AG09319 (cell line): ENCODE measurements around the gene BPI.
"Not testable (repeated sequence)": the region's sequence is repeated elsewhere in the genome, so short reads cannot be mapped to it uniquely, and the experiment has no call there.

Experiments
- DNase-seq: peaks from one replicate; pipeline ENCODE4 v3.0.0-alpha.2; 2010; ENCODE audit warnings: low read depth; ENCODE audit errors: extremely low read depth
- CTCF ChIP-seq: IDR thresholded peaks from 2 replicates; pipeline ENCODE4 v1.5.1; 2011; ENCODE audit warnings: low read depth, mild to moderate bottlenecking, inconsistent platforms, low read length, moderate library complexity

BPI gene

DNA sequence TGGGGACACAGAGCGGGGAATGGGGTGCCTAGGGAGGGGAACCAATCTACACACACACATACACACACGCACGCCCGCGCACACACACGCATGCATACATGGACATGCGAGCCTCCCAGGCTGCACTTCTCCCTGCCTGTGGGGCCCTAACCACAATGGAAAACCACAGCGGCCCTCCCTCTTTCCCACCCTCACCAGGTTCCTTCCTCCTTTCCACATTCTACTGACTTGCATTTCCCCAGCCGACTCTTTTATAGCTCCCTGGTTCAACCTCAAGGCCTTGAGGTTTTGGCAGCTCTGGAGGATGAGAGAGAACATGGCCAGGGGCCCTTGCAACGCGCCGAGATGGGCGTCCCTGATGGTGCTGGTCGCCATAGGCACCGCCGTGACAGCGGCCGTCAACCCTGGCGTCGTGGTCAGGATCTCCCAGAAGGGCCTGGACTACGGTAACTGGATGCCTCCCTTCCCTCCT is at the start of gene BPI:
Gene BPI, plus strand, starts transcription at position 249 of the 472 bp plus-strand sequence. Its CDS starts 68 bp downstream, at position 317.
- DNase-seq, result no peak
- TF ChIP-seq CTCF, result no peak

- not testable (repeated sequence) for DNase-seq
These were observed 49.3 kb upstream of the BPI start for GRCh38 chr20:38254621-38255020.

DNA sequence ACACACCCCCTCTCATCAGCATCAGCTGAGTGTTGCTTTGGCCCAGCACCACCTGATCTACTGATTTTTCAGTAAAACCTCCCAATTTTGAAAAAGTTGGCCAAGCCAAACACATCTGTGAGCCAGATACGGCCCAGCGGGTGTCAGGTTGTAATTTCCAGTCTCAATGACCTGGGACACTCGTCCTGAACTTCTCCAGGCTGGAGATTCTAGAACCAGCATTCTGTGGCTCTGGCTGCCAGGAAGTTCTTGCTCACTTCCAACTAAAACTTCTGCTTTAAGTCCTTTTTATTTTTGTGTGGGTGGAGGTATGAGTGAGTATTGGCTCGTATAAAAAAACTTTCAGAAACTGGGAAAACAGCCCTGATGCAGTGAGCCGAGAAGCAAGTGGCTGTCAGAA is 48.6 kb upstream of the BPI start:
- no peak for TF ChIP-seq CTCF
- DNase-seq, result no peak

GRCh38 chr20:38256021-38256420 is 47.9 kb upstream of the BPI start:
- DNase-seq, result no peak

DNA sequence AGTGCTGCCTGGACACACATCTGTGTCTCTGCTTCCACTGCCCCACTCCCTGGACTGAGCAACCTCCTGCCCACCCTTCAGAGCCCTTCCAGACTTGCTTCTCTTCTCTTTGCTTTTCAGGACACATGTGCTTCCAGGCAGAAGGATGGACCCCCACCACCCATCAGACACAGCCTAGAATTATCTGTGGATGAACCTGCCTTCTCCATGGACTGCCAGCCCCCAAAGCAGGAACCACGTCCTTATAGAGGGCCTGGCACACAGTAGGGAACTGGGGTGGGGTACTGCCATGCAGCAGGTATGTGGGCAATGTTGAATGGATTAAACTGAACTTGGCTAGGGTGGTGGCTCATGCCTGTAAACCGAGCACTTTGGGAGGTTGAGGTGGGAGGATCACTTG is 47.0 kb upstream of the BPI start:
- DNase-seq, result no peak
- TF ChIP-seq CTCF, result no peak

More at GRCh38 chr20:38256021-38256420, 47.9 kb upstream of the BPI start:
- TF ChIP-seq CTCF, result no peak

- TF ChIP-seq CTCF, result no peak
These were observed 45.3 kb upstream of the BPI start for GRCh38 chr20:38258545-38259215.

GRCh38 chr20:38260025-38260377 is 44.0 kb upstream of the BPI start:
- DNase-seq, result no peak
- TF ChIP-seq CTCF, result no peak

More at GRCh38 chr20:38258545-38259215, 45.3 kb upstream of the BPI start:
- no peak for DNase-seq

GRCh38 chr20:38260378-38261053 is 43.4 kb upstream of the BPI start, which contains the start of gene KIAA1755:
TSS of gene KIAA1755 (minus strand) at chr20:38260735. CDS start at chr20:38260500, 235 bp downstream.
- no peak for DNase-seq
- TF ChIP-seq CTCF, result no peak
